GM18909 (cell line): ENCODE results near the gene NOL4L.
"Not testable (repeated sequence)": the region's sequence is repeated elsewhere in the genome, so short reads cannot be mapped to it uniquely, and the experiment has no call there.

Source experiments
- ATAC-seq: cut with Tn5 transposase; IDR thresholded peaks from one replicate; pipeline ENCODE4 v1.9.1; 2021; ENCODE audit warnings: mild to moderate bottlenecking; ENCODE audit not compliant: unreplicated experiment, poor library complexity

NOL4L gene

DNA sequence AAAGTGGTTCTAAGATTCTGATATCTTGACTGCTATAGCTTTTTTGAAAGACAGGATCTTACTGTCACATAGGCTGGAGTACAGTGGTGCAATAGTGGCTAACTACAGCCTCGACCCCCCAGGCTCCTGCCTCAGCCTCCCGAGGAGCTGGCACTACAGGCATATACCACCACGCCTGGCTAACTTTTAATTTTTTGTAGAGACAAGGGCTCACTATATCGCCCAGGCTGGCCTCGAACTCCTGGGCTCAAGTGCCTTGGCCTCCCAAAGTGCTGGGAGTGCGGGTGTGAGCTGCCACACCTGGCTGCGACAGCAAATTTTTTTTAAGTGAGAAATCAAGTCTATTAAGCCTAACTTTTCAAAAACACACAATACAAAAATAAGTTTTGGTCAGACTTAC is 106.6 kb downstream of the NOL4L start:
- no peak for ATAC-seq

DNA sequence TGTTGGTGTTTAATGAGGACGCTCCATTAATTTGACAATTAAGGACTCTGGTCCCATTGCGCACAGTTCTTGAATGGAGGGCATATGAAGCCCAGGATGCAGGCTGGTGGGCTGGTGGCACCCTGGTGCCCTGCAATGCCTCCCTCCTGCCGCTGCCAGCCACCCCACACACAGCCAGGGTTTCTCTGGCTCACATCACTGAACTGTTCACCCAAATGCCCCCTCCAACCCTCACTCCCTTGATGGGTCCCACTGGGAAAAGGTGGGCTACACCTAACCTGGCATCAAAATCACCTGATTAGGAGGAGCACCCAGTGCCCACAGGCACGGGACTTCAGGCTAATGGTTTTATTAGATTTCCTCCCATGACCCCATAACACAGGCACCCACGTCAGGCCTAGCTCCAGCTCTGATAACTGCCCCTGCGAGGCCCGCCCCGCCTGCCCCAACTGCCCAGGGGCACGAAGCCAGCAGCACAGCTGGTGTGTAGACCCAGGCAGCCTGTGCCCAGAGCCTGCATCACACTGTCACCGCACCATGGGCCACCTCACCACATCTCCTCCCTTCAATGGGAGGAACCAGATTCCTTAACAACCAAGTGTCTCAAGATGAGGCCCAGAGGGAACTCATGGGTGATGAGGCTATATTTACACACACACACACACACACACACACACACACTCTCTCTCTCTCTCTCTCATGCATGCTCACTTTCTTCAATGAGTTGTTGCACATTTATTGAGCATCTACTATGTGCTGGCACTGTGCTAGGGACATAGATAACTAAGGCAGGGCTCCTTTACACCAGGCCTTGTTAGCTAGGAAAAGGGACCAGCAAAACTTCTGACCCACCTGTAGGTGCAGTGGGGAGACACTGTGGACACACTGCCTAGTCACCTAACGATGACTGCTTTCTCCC is 107.3 kb downstream of the NOL4L start:
- no peak for ATAC-seq

DNA sequence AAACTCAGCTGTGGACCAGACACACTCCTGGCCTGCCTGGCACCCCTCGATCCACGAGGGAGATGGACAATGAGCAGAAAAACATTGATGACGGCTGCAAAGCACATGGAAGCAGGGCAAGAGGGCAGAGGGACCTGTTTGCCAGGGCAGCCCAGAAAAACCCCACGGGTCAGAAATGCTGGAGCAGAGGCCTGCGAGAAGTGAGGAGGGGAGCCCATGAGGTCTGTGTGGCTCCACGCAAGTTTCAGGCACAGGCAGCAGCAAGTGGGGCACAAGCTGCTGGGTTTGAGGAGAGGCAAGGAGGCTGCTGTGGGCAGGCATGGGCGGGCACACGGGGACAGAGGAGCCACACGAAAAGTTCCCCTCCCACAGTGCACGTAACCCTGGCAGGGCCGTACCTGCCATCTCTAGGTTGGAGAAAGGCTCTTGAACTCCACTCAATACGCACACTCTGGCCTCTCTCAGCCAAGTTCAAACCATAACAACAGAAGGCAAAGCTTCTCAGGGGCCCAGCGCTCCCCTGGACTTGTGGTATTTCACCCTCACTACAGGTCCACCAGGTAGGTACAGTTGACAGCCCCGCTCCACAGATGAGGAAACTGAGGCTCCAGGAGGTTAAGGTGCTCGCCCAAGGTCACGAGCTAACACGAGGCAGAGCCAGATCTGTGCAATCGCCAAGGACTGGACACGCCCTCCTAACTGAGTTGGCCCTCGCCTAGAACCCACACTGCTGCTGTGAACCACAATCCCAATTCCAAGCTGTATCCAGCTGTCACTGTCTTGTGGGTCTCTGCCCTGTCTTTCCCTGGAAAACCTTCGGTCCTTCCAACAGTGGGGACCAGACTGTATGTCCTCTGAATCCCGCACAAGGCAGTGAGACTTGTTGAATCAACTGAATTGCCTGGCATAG is 108.2 kb downstream of the NOL4L start:
- no peak for ATAC-seq

DNA sequence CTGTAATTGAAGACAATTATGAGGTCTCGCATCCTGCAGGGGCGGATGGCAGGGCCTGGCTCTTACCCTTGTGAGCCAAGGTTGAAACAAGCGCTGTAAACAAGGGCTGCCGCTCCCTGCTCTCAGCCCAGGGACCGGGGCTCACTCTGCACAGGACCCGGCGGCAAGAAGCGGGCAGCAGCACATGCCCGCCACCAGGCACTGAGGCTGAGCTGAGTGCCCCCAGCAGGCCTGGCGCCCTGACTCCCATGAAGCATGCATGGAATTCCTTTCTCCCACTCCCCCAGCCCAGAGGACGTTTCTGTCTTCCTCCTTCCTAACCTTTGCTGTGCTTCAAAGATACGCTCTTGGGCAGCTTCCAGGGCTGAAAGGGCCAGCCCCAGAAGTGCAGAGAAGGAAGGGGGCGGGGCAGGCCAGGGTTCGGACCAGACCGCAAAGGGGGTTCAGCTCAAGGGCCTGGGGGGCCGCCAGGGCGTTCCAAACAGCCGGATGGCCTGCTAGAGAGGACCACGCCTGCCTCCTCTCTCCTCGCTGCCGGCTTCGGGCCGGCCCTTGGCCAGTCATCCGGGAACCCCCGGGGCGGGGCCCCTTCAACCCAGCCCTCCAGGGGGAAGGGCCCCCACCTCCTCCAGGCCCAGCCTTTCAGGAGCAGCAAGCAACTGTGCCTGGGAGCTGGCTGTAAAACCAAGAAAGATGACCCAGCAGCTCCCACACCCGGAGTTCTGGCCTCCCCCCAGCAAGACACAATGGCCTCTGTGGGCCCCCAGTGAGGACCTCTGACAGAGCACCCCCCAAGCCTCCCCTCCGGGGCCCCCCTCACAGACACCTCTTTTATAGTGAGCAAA is 109.9 kb downstream of the NOL4L start:
- ATAC-seq = no peak

DNA sequence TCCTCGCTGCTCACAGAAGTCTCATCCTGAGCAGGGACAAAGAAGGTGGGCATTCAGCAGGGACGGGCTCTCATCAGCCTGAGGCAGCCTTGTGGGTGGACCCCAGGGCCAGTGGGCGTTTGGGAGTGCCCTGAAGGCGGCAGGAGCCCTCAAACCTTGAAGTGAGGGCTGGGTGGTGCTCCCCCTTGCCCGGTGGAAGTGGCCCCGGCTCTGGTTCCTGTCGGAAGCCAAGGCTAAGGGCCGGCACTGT is 110.5 kb downstream of the NOL4L start:
- ATAC-seq = no peak

DNA sequence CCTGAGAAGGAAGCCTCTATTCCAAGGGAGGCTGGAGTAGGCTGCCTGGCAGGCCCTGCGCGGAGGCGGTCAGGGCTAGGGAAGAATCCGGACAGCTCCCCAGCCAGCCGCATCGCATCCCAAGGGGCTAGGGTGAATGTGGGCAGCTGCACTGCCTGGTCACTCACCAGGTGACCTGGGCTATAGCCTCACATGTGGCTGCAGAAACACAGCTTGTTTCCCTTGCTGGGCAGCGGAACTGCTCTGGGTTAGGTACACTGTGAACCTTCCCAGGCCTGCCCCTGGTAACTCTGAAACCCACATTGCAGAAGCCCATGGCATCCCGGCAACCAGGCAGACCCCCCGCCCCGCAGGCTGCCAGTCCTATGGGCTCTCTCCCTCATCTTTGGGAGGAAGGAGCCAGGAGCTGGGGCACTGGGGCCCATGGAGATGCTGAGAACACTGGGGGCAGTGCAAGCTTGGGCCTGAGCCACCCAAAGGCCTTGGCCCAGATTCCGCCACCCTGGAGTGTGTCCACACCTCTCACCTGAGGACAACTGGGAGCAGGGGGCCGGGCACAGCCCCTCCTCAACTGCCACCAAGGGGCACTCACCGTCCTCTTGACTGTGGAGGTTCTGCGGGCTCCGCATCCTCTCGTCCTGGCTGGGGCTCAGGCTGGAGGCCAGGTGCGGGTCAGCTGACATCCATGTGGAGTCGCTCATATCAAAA is 111.0 kb downstream of the NOL4L start:
- ATAC-seq = no peak

DNA sequence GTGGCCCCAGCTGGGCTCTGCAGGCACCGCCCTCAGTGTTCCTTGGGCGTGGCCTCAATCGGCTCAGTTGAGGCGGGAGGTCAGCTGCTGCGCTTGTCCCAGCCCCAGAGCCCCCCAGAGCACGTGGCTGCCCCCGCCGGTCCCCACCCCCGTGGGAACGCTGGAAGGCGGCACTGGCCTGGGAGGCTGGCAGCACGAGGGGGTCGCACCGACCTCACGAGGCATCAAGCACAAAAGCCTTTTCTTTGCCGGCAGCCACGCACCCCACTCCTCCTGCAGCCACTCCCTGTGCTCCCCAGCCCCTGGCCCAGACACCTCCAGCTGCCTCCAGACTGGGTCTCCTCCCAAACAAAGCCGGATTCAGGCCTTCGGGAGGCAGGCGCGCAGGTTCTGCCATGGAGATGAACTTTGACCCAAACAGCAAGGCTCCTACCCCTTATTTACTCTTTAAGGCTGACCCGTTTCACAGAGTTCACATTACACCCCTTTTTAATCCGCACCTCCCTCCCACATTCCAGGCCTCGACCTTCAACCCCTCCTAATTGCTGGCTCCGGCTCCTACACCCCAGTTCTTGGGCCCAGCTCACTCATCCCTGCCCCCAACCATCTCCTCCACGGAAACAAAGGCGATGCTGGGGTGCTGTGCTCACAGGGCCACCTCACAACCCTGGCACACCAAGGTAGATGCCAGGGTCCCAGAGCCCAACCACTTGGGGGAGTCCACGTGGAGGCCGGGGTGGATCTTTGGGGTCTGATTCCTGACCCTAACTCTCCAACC is 111.7 kb downstream of the NOL4L start:
- no peak for ATAC-seq

DNA sequence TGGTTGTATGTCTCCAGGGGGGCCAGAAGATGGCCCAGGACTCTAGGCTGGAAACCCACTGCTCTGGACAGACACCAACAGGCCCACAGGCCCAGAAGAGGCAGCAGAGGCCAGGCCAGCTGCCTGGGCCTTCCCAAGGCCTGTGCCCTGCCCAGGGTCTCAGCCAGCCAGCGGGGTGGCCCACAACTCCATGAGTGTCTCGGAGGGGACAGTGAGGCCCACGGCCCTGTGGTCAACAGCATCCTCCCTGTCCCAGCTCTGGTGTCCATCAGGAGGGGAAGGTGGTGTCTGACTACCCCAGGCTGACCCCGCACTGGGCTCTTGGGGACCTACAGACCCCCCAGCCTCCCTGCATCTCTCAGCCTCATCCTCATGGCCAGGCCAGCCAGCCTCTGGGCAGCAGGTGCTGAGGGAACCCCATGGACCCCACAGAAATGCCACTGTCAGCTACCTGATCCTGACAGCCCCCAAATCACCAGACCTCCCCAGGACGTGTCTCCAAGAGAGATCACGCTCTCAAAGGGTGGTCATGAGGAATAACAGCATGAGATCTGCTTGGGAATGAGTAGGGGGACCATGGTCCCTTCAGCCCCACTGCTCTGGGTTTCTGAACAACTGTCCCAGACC is 112.4 kb downstream of the NOL4L start:
- ATAC-seq = no peak

DNA sequence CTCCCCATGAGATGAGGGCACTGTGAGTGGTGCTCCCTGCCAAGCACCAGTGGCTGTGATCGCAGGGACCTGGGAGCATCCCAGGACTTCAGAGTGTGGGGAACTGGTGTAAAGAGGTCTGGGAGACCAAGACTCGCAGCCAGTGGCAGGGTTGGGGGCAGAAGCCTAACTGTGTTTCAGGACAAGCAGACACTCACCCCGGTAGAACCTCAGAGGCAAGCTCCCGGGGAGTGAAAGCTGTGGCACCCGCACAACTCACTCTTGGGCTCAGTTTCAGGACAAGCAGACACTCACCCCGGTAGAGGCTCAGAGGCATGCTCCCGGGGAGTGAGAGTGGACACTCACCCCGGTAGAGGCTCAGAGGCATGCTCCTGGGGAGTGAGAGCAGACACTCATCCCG is 114.2 kb downstream of the NOL4L start:
- no peak for ATAC-seq

DNA sequence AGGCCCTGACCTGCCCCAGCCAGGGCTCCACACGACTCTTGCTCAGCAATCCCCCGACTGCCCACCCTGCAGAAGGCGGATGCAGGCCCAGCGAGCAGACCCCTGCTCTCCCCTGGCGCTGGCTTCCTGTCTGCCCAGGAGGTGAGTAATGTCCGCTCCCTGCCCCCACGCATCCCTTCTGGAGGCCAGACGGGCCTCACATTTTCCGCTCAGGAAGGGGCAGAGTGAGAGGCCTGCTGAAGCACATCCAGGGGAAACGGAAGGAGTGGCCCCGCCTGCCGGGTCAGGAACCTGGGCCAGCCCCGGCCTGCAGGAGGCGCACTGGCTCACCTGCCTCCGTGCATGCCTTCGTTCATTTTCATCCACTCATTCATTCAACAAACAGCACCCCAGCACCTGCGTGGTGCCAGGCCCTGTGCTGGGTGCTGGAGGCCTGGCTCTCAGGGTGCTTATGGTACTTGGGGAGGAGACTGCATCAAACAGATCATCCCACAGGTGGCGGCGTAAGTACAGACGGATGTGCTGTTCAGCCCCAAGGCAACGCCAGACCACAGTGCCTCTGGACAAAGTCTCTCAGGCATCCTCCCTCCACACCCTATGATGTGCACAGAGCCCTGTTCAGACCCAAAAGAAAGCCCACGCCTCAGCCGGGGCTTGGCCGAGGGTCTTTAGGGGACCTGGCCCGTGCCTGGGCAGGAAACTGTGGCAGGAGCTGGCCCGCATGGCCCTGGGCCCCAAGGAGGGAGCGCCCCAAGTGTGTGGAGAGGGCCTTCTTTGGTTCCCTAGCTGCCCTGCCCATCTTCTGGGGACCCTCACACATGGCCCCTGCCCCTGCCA is 114.9 kb downstream of the NOL4L start:
- no peak for ATAC-seq

DNA sequence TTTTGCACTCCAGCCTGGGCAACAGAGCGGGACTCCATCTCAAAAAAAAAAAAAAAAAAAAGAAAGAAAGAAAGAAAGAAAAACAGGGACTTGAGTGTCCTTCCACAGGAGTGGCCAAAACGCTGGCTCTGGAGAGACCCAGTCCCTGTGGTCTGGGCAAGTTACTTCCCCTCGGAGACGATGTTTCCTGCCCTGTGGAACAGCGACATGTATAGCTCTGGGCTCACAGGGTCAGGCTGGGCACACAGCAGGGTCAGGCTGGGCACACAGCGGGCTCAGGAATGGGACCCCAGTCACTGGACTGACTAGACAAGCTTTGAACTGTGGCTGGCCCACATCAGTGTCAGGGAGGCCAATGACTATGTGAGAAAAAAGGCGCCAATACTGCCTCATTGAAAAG is 116.3 kb downstream of the NOL4L start:
- ATAC-seq = no peak

DNA sequence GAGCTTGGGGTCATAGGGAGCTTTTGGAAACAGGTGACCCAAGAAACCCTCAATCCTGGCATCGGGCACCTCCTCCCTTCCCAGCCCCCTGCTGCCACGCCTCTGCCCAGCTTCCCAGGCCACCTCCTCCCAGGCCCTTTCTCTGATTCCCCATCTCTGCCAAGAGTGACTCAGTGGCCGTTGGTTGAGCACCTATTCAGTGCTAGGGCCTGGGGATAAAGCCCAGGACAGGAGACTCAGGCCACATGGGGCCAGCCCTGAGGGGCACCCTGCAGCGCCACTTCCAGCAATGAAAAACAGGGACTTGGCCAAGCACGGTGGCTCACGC is 116.9 kb downstream of the NOL4L start:
- ATAC-seq = no peak

DNA sequence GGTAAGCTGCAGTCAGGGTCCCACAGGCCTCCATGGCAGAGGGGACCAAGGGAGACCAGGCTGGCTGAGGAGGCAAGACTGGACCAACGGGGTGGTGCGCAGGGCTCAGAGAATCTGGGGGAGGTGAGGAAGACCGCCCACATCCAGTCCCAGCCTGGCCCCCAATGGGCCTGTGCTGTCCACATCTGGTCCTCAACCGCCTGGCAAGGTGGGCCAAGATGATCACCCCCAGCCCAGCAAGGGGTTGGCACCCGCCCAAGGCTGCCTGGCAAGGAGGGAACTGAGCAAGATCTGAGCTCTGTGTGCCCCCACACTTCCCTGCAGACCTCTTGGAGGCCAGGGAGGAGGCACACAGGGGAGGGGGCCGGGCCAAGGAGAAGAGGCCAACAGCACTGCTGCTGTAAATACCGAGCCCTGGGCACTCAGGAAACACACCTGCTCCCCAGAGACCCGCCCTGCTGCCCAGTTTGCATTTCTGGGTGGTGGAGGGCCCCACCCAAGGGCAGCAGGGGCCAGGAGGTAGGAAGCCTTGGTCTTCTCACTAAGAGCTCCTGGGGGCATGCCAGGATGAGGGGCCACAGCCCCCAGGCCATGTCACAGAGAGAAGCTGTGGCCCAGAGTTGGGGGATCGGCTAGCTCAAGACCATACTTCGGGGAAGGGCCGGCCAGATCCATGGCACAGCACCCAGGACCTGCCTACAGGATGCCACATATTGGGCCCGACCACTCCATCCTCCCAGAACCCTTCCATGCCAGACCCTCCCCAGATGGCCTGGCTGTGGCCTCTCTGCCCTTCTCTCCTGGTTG is 117.4 kb downstream of the NOL4L start:
- ATAC-seq = no peak

DNA sequence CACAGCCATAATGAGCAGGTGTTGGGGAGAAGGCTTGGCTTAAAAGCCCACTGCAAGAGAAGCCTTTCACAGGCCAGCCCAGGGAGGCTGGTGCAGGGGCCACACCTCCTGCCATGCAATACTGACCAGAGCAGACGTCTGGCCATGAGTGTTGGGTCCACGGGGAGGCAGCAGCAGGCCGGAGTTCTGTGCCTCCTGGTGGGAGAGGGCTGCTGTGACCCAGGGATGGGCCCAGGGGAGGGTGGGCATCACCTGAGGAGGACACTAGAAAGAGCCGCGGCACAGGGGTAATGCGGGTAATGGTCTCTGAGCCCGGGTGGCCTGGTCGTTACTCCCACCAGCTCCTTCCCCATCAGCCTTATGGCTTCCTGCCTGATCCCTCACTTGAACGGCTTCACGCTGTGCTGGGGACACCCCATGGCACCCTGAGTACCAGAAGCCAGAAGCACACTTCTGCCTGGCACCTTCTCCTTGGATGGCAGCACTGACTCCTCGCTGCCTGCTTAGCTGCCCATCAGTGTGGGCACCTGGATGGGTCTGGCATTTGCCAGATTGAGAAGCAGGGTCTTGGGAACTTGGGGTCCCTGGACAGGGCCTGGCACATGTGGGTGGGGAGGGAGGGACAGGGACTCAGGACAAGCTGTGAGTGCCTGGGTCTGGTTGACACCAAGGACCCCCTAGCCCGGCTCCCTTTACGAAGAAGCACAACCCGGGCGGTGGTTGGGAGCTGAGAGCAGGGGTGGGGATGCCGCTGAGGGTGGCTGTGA is 118.2 kb downstream of the NOL4L start:
- ATAC-seq = no peak

DNA sequence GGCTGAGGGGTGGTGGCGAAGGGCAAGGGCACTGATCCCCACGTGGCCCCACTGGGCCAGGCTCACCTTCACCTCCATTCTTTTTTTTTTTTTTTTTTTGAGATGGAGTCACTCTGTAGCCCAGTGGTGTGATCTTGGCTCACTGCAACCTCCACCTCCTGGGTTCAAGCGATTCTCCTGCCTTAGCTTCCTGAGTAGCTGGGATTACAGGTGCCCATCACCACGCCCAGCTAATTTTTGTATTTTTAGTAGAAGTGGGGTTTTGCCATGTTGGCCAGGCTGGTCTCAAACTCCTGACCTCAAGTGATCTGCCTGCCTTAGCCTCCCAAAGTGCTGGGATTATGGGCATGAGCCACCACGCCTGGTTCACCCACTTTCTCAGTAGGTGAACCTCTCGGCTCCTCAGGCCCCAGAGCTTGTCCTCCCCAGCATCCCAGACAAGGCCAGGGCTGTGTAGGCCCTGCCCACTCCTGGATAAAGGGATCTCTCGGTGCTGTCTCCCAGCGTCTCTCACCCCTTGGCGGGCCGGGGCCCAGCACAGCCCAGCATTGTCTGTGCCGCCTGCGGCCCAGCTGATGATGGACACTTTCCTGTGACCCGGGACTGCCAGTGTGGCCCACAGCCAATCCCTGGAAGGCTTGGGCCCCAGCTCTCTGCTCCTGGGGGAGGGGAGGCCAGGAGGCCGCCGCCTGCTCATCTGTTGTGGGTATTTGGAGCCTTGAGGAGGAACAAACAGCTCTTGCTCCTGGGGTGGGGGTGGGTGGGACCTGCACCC is 119.0 kb downstream of the NOL4L start:
- not testable (repeated sequence) for ATAC-seq
